SK-N-SH treated with all-trans-retinoic acid at 6 μM for 48 hours (cell line): ENCODE data around the gene KCNT2.

Experiments used
- CREB5 ChIP-seq: fragments of 250-450 bp; sonication (Bioruptor Pico); IDR thresholded peaks from 2 replicates; pipeline ENCODE4 v1.5.1; 2020; ENCODE audit warnings: low read depth, mild to moderate bottlenecking, moderate library complexity
- CSDC2 ChIP-seq: fragments of 250-450 bp; sonication (Bioruptor Pico); IDR thresholded peaks from 2 replicates; pipeline ENCODE4 v1.5.0; 2020; ENCODE audit warnings: mild to moderate bottlenecking, moderate library complexity
- GLIS3 ChIP-seq: fragments of 250-450 bp; sonication (Bioruptor Pico); IDR thresholded peaks from 2 replicates; pipeline ENCODE4 v1.5.0; 2020; ENCODE audit warnings: mild to moderate bottlenecking, moderate library complexity
- PATZ1 ChIP-seq: fragments of 250-450 bp; sonication (Bioruptor Pico); IDR thresholded peaks from 2 replicates; pipeline ENCODE4 v1.8.0; 2020; ENCODE audit warnings: mild to moderate bottlenecking, moderate library complexity, borderline replicate concordance
- PPARA ChIP-seq: fragments of 250-450 bp; sonication (Bioruptor Pico); IDR thresholded peaks from 2 replicates; pipeline ENCODE4 v1.5.0; 2020; ENCODE audit warnings: mild to moderate bottlenecking, borderline replicate concordance
- RARB ChIP-seq: fragments of 250-450 bp; sonication (Bioruptor Pico); IDR thresholded peaks from 2 replicates; pipeline ENCODE4 v1.8.0; 2021; ENCODE audit warnings: mild to moderate bottlenecking, moderate library complexity
- TCF4 ChIP-seq: fragments of 250-450 bp; sonication (Bioruptor Pico); IDR thresholded peaks from 2 replicates; pipeline ENCODE4 v1.8.0; 2021; ENCODE audit warnings: mild to moderate bottlenecking, moderate library complexity, borderline replicate concordance
- TOX ChIP-seq: fragments of 250-450 bp; sonication (Bioruptor Pico); IDR thresholded peaks from 2 replicates; pipeline ENCODE4 v1.8.0; 2021; ENCODE audit warnings: mild to moderate bottlenecking, moderate library complexity, borderline replicate concordance
- ZFP3 ChIP-seq: fragments of 250-450 bp; sonication (Bioruptor Pico); IDR thresholded peaks from 2 replicates; pipeline ENCODE4 v1.5.0; 2020; ENCODE audit warnings: mild to moderate bottlenecking, moderate library complexity
- ZNF70 ChIP-seq: fragments of 450-650 bp; formaldehyde crosslinking; IDR thresholded peaks from 2 replicates; pipeline ENCODE4 v1.5.0; 2020; ENCODE audit warnings: mild to moderate bottlenecking, moderate library complexity
- ZNF8 ChIP-seq: fragments of 450-650 bp; formaldehyde crosslinking; IDR thresholded peaks from 2 replicates; pipeline ENCODE4 v1.5.0; 2020; ENCODE audit warnings: mild to moderate bottlenecking, moderate library complexity

GRCh38 chr1:196637606-196638005 is 29.4 kb upstream of the KCNT2 start:
- TF ChIP-seq CSDC2 (CRISPR knock-in tag) (no peak), TCF4 (CRISPR knock-in tag) (no peak), PATZ1 (CRISPR knock-in tag) (no peak), ZFP3 (no peak), PPARA (CRISPR knock-in tag) (no peak), ZNF70 (no peak), RARB (CRISPR knock-in tag) (no peak), ZNF8 (no peak), GLIS3 (CRISPR knock-in tag) (no peak), TOX (CRISPR knock-in tag) (no peak), CREB5 (CRISPR knock-in tag) (no peak)
